H1 (cell line): ENCODE data around the gene MEMO1. TPM values are rescaled to one million over a fixed set of nuclear protein-coding genes. Genes with fewer than 3 reads are reported as not detected.

ENCODE experiments used
- CTCF ChIA-PET: fragments of 300-600 bp; sonication (Branson Sonifier 250); formaldehyde crosslinking; loops from one replicate; lab custom pipeline; 2021; ENCODE audit not compliant: partially characterized antibody; lab: Charles Lee
- POLR2A ChIA-PET: fragments of 300-600 bp; sonication (Branson Sonifier 250); formaldehyde crosslinking; loops from one replicate; lab custom pipeline; 2021; ENCODE audit warnings: inconsistent platforms; ENCODE audit not compliant: partially characterized antibody; lab: Charles Lee
- DNase-seq, 2 experiments: peaks; one replicate each; pipeline versions ENCODE4 v3.0.0 to v3.0.0-alpha.2; 2010 to 2022; ENCODE audit warnings: low spot score in 2 of 2, low read depth in 1 of 2, mixed read lengths in 1 of 2
- FAIRE-seq: peaks from 2 replicates; lab custom pipeline; 2011; peaks lifted over from hg19 to GRCh38; lab: Jason Lieb, UNC
- H2AFZ ChIP-seq: 2 replicates; pipeline ENCODE4 v1.8.1; 2012; ENCODE audit warnings: low read length, inconsistent platforms
- H2AK5ac ChIP-seq: 2 replicates; pipeline ENCODE4 v1.6.1; 2013; ENCODE audit warnings: low read depth, low read length
- H2BK120ac ChIP-seq: replicated peaks from 2 replicates; pipeline ENCODE3; 2013; ENCODE audit warnings: low read depth, low read length, inconsistent platforms
- H2BK12ac ChIP-seq: 2 replicates; pipeline ENCODE4 v1.6.1; 2013; ENCODE audit warnings: low read depth, low read length
- H2BK15ac ChIP-seq: 2 replicates; pipeline ENCODE4 v1.6.1; 2013; ENCODE audit warnings: low read length
- H2BK20ac ChIP-seq: 2 replicates; pipeline ENCODE4 v1.6.1; 2013; ENCODE audit warnings: low read length
- H2BK5ac ChIP-seq: 2 replicates; pipeline ENCODE4 v1.6.1; 2013; ENCODE audit warnings: low read depth, low read length
- H3K14ac ChIP-seq: 2 replicates; pipeline ENCODE4 v1.6.1; 2013; ENCODE audit warnings: inconsistent platforms; ENCODE audit not compliant: insufficient read length
- H3K18ac ChIP-seq: 2 replicates; pipeline ENCODE4 v1.6.1; 2013; ENCODE audit warnings: low read length; ENCODE audit errors: extremely low read depth
- H3K23ac ChIP-seq: 2 replicates; pipeline ENCODE4 v1.6.1; 2013; ENCODE audit warnings: inconsistent platforms; ENCODE audit not compliant: insufficient read length
- H3K23me2 ChIP-seq: 2 replicates; pipeline ENCODE4 v1.6.1; 2013; ENCODE audit warnings: low read depth, low read length
- H3K27ac ChIP-seq: 2 replicates; pipeline ENCODE4 v1.6.1; 2011; ENCODE audit warnings: low read depth, low read length, inconsistent platforms
- H3K27me3 ChIP-seq, 4 experiments: replicated peaks in 1 of 4; 1 replicate in 1 of 4; 2 replicates in 3 of 4; pipeline versions ENCODE4 v1.6.1 to v1.8.1; 2011 to 2013; ENCODE audit warnings: low read length in 3 of 4, mild to moderate bottlenecking in 3 of 4, inconsistent platforms in 2 of 4, mixed read lengths in 2 of 4, moderate library complexity in 1 of 4; ENCODE audit not compliant: control insufficient read depth in 3 of 4, insufficient read depth in 3 of 4; ENCODE audit errors: extremely low read depth in 1 of 4
- H3K36me3 ChIP-seq, 4 experiments: 2 replicates each; pipeline versions ENCODE4 v1.6.1 to v1.8.1; 2011 to 2013; ENCODE audit warnings: mild to moderate bottlenecking in 4 of 4, low read length in 3 of 4, moderate library complexity in 2 of 4, control low read depth in 1 of 4, inconsistent platforms in 1 of 4; ENCODE audit not compliant: insufficient read depth in 4 of 4, control insufficient read depth in 2 of 4
- H3K4ac ChIP-seq: replicated peaks from 2 replicates; pipeline ENCODE3; 2013; ENCODE audit warnings: low read length, low read depth, mixed read lengths, inconsistent platforms; ENCODE audit not compliant: insufficient read length
- H3K4me1 ChIP-seq, 4 experiments: replicated peaks in 1 of 4; 1 replicate in 1 of 4; 2 replicates in 3 of 4; pipeline versions ENCODE4 v1.6.1 to v1.8.1; 2011 to 2013; ENCODE audit warnings: low read length in 3 of 4, inconsistent platforms in 2 of 4, mixed read lengths in 1 of 4; ENCODE audit not compliant: insufficient read depth in 4 of 4, control insufficient read depth in 3 of 4
- H3K4me2 ChIP-seq, 2 experiments: 2 replicates each; pipeline versions ENCODE4 v1.6.1 to v1.8.1; 2011 to 2013; ENCODE audit warnings: low read depth in 2 of 2, low read length in 2 of 2, control low read depth in 1 of 2, inconsistent platforms in 1 of 2, mild to moderate bottlenecking in 1 of 2; ENCODE audit not compliant: insufficient read depth in 1 of 2
- H3K4me3 ChIP-seq, 4 experiments: fragments of 200-600, 300-600 bp in 1 of 4; sonication (generic), shearing (Covaris generic), sonication (Bioruptor Twin) in 1 of 4; 2 replicates each; pipeline versions ENCODE4 v1.5.1 to v1.8.1; 2011 to 2016; ENCODE audit warnings: low read length in 4 of 4, low read depth in 3 of 4, control low read depth in 2 of 4, inconsistent platforms in 2 of 4, mild to moderate bottlenecking in 2 of 4, mixed read lengths in 1 of 4, moderate library complexity in 1 of 4; ENCODE audit not compliant: insufficient read depth in 2 of 4; ENCODE audit errors: extremely low read depth in 1 of 4
- H3K56ac ChIP-seq: replicated peaks from 2 replicates; pipeline ENCODE3; 2013; ENCODE audit warnings: low read depth, mild to moderate bottlenecking, mixed read lengths, low read length, inconsistent platforms; ENCODE audit not compliant: insufficient read length
- H3K79me1 ChIP-seq: 2 replicates; pipeline ENCODE4 v1.6.1; 2013; ENCODE audit warnings: low read depth, low read length, control low read depth
- H3K79me2 ChIP-seq, 2 experiments: 2 replicates each; pipeline versions ENCODE4 v1.6.1 to v1.8.1; 2012 to 2013; ENCODE audit warnings: low read length in 2 of 2, mild to moderate bottlenecking in 2 of 2, inconsistent platforms in 1 of 2; ENCODE audit not compliant: insufficient read depth in 2 of 2, control insufficient read depth in 1 of 2
- H3K9ac ChIP-seq, 4 experiments: replicated peaks in 1 of 4; 1 replicate in 1 of 4; 2 replicates in 3 of 4; pipeline versions ENCODE4 v1.6.1 to v1.8.1; 2011 to 2013; ENCODE audit warnings: low read depth in 3 of 4, low read length in 3 of 4, control low read depth in 2 of 4, mild to moderate bottlenecking in 2 of 4, moderate library complexity in 2 of 4, inconsistent platforms in 1 of 4; ENCODE audit errors: extremely low read depth in 1 of 4
- H3K9me3 ChIP-seq, 2 experiments: 2 replicates each; pipeline versions ENCODE4 v1.6.1 to v1.8.1; 2012 to 2013; ENCODE audit warnings: mild to moderate bottlenecking in 2 of 2, moderate library complexity in 2 of 2, control low read depth in 1 of 2, inconsistent platforms in 1 of 2, low read depth in 1 of 2, low read length in 1 of 2, mixed read lengths in 1 of 2; ENCODE audit not compliant: insufficient read depth in 2 of 2
- H4K20me1 ChIP-seq, 2 experiments: replicated peaks in 1 of 2; 2 replicates each; pipeline versions ENCODE3 to v1.8.1; 2011 to 2013; ENCODE audit warnings: inconsistent platforms in 2 of 2, low read length in 2 of 2, mild to moderate bottlenecking in 1 of 2; ENCODE audit not compliant: insufficient read depth in 2 of 2, control insufficient read depth in 1 of 2
- H4K5ac ChIP-seq: 2 replicates; pipeline ENCODE4 v1.6.1; 2013; ENCODE audit warnings: low read length, low read depth, mixed read lengths, inconsistent platforms; ENCODE audit not compliant: insufficient read length
- H4K8ac ChIP-seq: 2 replicates; pipeline ENCODE4 v1.8.0; 2013; ENCODE audit warnings: mild to moderate bottlenecking, moderate library complexity, low read length, inconsistent platforms; ENCODE audit not compliant: insufficient read depth; ENCODE audit errors: extremely low read depth
- H4K91ac ChIP-seq: replicated peaks from 2 replicates; pipeline ENCODE3; 2013; ENCODE audit warnings: low read length, mixed read lengths, inconsistent platforms; ENCODE audit not compliant: insufficient read length
- BACH1 ChIP-seq: IDR thresholded peaks from 2 replicates; pipeline ENCODE4 v1.6.1; 2012; ENCODE audit warnings: low read length, improper control_type of control experiment
- EGR1 ChIP-seq: IDR thresholded peaks from 2 replicates; pipeline ENCODE4 v1.6.1; 2011; ENCODE audit warnings: low read depth, low read length, borderline replicate concordance
- EP300 ChIP-seq, 2 experiments: IDR thresholded peaks; 1 replicate in 1 of 2; 2 replicates in 1 of 2; pipeline ENCODE4 v1.6.1; 2011 to 2012; ENCODE audit warnings: low read depth in 2 of 2, low read length in 2 of 2, mild to moderate bottlenecking in 2 of 2, borderline replicate concordance in 1 of 2, inconsistent platforms in 1 of 2, moderate library complexity in 1 of 2
- JUN ChIP-seq: IDR thresholded peaks from 2 replicates; pipeline ENCODE4 v1.6.1; 2011; ENCODE audit warnings: low read depth, mild to moderate bottlenecking, improper control_type of control experiment, low read length
- SP2 ChIP-seq: IDR thresholded peaks from 2 replicates; pipeline ENCODE4 v1.6.1; 2012; ENCODE audit warnings: mild to moderate bottlenecking, low read length, inconsistent platforms
- SUZ12 ChIP-seq: fragments of 200-600 bp; sonication (generic); IDR thresholded peaks from 2 replicates; pipeline ENCODE4 v1.6.1; 2012; ENCODE audit warnings: mild to moderate bottlenecking, inconsistent platforms, low read length, moderate library complexity, mixed read lengths
- TAF7 ChIP-seq: optimal IDR thresholded peaks from 2 replicates; pipeline ENCODE3; 2011; ENCODE audit warnings: low read depth, mild to moderate bottlenecking, inconsistent platforms, low read length, moderate library complexity, borderline replicate concordance
- TCF12 ChIP-seq: IDR thresholded peaks from 2 replicates; pipeline ENCODE4 v1.6.1; 2011; ENCODE audit warnings: low read depth, mild to moderate bottlenecking, low read length
- YY1 ChIP-seq: IDR thresholded peaks from 2 replicates; pipeline ENCODE4 v1.6.1; 2011; ENCODE audit warnings: low read depth, mild to moderate bottlenecking, low read length
- WGBS, 2 experiments: shearing (Covaris generic) in 1 of 2; methylation state at CpG; one replicate each; pipeline versions ENCODE4 v1.1.6 to v1.1.7; 2013 to 2015; ENCODE audit warnings: low lambda C conversion rate in 2 of 2, mixed read lengths in 2 of 2, inconsistent platforms in 1 of 2, low coverage in 1 of 2, missing lambda C conversion rate in 1 of 2; ENCODE audit not compliant: insufficient replicate concordance in 2 of 2, insufficient coverage in 1 of 2, insufficient read length in 1 of 2; ENCODE audit errors: extremely low coverage in 1 of 2, missing lambda C conversion rate in 1 of 2; 5-methylcytosine and 5-hydroxymethylcytosine counted together
- polyA plus RNA-seq, 7 experiments: library from polyadenylated mRNA; depleted of rRNA in 3 of 7; stranded (reverse) in 5 of 7; unstranded in 2 of 7; fragments of >200 nt in 5 of 7; fragments of 200-250 nt in 2 of 7; gene quantifications; 1 replicate in 5 of 7; 2 replicates in 1 of 7; 4 replicates in 1 of 7; pipeline versions ENCODE4 v1.2.1 to v1.2.3, GENCODE V29; 2011 to 2013; ENCODE audit warnings: missing spikeins in 2 of 7, mixed read lengths in 2 of 7
- total RNA-seq: library from RNA; stranded (reverse); fragmentation: NEBNext Ultra II Directional; extraction: Animal tissue kit (Norgen Biotek cat#: 25700); gene quantifications from 2 replicates; pipeline ENCODE4 v1.2.1, GENCODE V29; 2021
- TF ChIP-seq, protein P1 (sequence below): IDR thresholded peaks from 2 replicates; pipeline ENCODE4 v1.6.1; 2012; ENCODE audit warnings: inconsistent platforms

The MEMO1 gene
- total and polyA plus RNA-seq, 2 of the 8 experiments (the other 6 are each of a cell fraction or from before 2014, with no cell fraction given): 26.9 to 54.7 TPM

DNA sequence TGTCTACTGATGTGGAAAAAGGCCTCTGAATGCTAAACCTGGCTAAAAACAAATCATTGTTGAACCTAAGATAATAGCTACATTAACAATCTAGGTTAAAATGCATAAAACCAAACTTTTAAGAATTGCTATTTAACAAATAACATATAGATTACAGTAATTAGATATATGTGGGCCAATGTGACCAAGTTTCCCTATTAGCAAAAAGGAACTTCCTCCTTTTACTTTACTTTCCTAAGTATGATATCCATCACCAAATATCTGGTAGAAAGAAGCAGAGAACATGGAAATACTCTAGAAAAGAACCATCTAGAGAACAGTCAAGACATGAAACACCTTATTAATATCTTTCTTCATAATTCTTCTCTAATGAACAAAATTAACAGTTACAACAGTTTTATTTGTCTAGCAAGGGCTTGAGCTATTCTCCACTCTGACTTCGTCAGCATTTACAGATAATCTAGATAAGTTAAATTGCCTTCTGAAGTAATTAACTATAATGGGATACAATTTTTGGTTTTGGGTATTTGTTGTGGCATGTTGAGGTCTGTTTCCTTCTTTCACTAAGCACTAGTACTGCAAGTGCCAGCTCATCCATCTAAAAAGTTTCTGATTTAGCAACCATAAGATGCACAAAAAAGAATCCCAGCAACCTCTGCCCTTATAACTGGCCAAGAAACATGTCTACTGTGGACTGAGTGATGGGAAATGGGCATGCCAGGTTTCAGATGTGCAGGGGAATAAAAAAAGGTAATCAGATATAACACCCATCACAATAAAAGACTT is 53.3 kb downstream of the MEMO1 start:
- H2AFZ ChIP-seq: no peak overlapping the region
- no peak overlapping the region for H2BK20ac ChIP-seq
- H3K4me3 ChIP-seq: no peak overlapping the region
- H3K9ac ChIP-seq: no peak overlapping the region
- FAIRE-seq (no peak), DNase-seq (no peak)
- H3K23ac ChIP-seq: no peak overlapping the region
- no peak overlapping the region for H3K4ac ChIP-seq
- H3K18ac ChIP-seq: no peak overlapping the region
- peaks cover 0 to 1% of the 10 kb centered on the region in 2 experiments for H4K20me1 ChIP-seq
- H3K4me2 ChIP-seq: no peak overlapping the region
- H2AK5ac ChIP-seq: no peak overlapping the region
- H4K5ac ChIP-seq: no peak overlapping the region
- WGBS, 2 experiments: 85% methylated on average over 1 of the region's 1 CpG; no CpG with 5 or more reads in 1 of the 2 experiments
- no peaks in the 10 kb centered on the region for H3K4me1 ChIP-seq
- H3K79me1 ChIP-seq: no peaks in the 10 kb centered on the region; the same call in 1 of the 2 replicates
- H3K27ac ChIP-seq: no peak overlapping the region
- peaks cover 0 to 65% of the 10 kb centered on the region in 2 experiments; a peak in 2 of 4 replicates for H3K79me2 ChIP-seq
- H2BK5ac ChIP-seq: no peak overlapping the region
- H4K91ac ChIP-seq: no peak overlapping the region
- H3K36me3 ChIP-seq: no peaks in the 10 kb centered on the region
- no peak overlapping the region for H2BK15ac ChIP-seq
- no peaks in the 10 kb centered on the region for H3K9me3 ChIP-seq
- no peaks in the 10 kb centered on the region for H3K23me2 ChIP-seq
- no peak overlapping the region for H2BK12ac ChIP-seq
- H3K56ac ChIP-seq: no peak overlapping the region
- no peak overlapping the region for H4K8ac ChIP-seq
- H2BK120ac ChIP-seq: no peak overlapping the region
- ChIA-PET CTCF (no interaction called here), POLR2A (no interaction called here)
- H3K27me3 ChIP-seq: no peaks in the 10 kb centered on the region
- H3K14ac ChIP-seq: no peak overlapping the region
- TF ChIP-seq, protein P1, sequence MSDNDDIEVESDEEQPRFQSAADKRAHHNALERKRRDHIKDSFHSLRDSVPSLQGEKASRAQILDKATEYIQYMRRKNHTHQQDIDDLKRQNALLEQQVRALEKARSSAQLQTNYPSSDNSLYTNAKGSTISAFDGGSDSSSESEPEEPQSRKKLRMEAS: no peak
- TF ChIP-seq JUN (no peak), TAF7 (no peak), BACH1 (no peak), SUZ12 (no peak), SP2 (no peak), YY1 (no peak), TCF12 (no peak), EGR1 (no peak), EP300 (IDR thresholded peaks at IDR 0.05; ENCODE audit: borderline replicate concordance in 1 of 2, low read depth in 2 of 2, low read length in 2 of 2) (no peak)
